ENCODE results near the gene MYO1B.

DNA sequence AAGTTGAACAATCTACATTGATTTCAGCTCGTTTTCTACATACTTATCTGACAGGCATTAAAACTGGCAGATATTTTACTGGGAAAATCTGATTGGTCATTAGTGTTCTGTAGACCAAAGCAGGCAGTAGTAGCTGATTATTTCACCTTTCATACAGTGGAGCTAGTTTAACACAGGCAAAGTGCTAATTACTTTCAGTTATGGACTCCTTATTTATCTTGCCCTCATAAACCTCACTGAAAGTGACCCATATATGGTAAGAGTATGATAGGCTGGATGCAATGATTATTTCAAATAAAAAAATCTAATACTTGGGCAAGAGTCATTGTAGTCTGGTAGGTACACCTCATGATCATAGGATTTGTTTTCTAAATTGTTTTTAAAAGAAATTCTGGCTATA lies 129.7 kb downstream of the MYO1B start:
- no peak for TF ChIP-seq CTCF (conservative IDR thresholded peaks at IDR 0.05 in 1 of 2, IDR thresholded peaks at IDR 0.05 in 1 of 2; ENCODE audit: low read depth in 1 of 2, low read length in 2 of 2)
- TF ChIP-seq EZH2 (IDR thresholded peaks at IDR 0.05; ENCODE audit: low read length, missing control alignments): no peak

Measured in fibroblast of lung (primary cell).